ENCODE data around the gene CEP72. TPM values are rescaled to one million over a fixed set of nuclear protein-coding genes. Genes with fewer than 3 reads are reported as not detected.

The CEP72 gene
- total and polyA plus RNA-seq, 2 donors (not counting 1 experiment from before 2014, with no cell fraction given) = 7.7 to 32.9 TPM

GRCh38 chr5:607541-608428 is 4.4 kb upstream of the CEP72 start:
- Histone ChIP-seq H3K9me3 (ENCODE audit: control extremely low read depth in 1 of 3, control insufficient read depth in 2 of 3, insufficient read depth in 1 of 3, low read length in 2 of 3) (peaks cover 0 to 8% (median 0%) of the 10 kb centered on the region in 3 donors), H3K9ac (ENCODE audit: low read length) (no peak overlapping the region), H3K4me3 (ENCODE audit: control extremely low read depth in 1 of 5, extremely low read depth in 1 of 5, insufficient read depth in 1 of 5, low read depth in 2 of 5, low read length in 4 of 5) (no peak overlapping the region), H3K36me3 (replicated peaks in 1 of 2; ENCODE audit: control extremely low read depth in 1 of 2, control insufficient read depth in 1 of 2, extremely low read depth in 1 of 2, insufficient read depth in 2 of 2, low read length in 1 of 2) (no peaks in the 10 kb centered on the region), H4K20me1 (ENCODE audit: control insufficient read depth, insufficient read depth, low read length, poor library complexity, severe bottlenecking) (no peaks in the 10 kb centered on the region), H3K4me1 (ENCODE audit: control insufficient read depth in 2 of 2, insufficient read depth in 2 of 2, low read length in 2 of 2) (peaks cover 20 to 25% of the 10 kb centered on the region in 2 donors), H3K27ac (ENCODE audit: low read length in 2 of 2) (no peak overlapping the region), H2AFZ (ENCODE audit: insufficient read depth, low read depth, low read length, poor library complexity, severe bottlenecking) (no peak overlapping the region), H3K4me2 (replicated peaks; ENCODE audit: low read depth, low read length, poor library complexity, severe bottlenecking) (peak overlapping the region; percentile 62), H3K27me3 (replicated peaks in 1 of 4; ENCODE audit: control extremely low read depth in 1 of 4, control insufficient read depth in 3 of 4, insufficient read depth in 4 of 4, low read length in 3 of 4) (peaks cover 0 to 38% (median 5%) of the 10 kb centered on the region in 4 experiments), H3K79me2 (ENCODE audit: control insufficient read depth, insufficient read depth, low read length) (peaks cover 4% of the 10 kb centered on the region)
- peaks cover 18% of the 10 kb centered on the region for H3K27me3 Mint-ChIP-seq
- peak overlapping the region; percentile 56 for H3K4me3 Mint-ChIP-seq
- 48% methylated on average over 30 of the region's 37 CpGs for WGBS (ENCODE audit: insufficient coverage)
- peak; percentile 74 for DNase-seq
- ATAC-seq (ENCODE audit: low read depth) = peak; percentile 23
- CTCF ChIA-PET = no interaction called here
- no peaks in the 10 kb centered on the region for H3K9me3 Mint-ChIP-seq (ENCODE audit: insufficient read depth)
- POLR2A ChIA-PET = no interaction called here
- intact Hi-C loops (cut with micrococcal nuclease) = no loop called here
- peak overlapping the region; percentile 72 for H3K27ac Mint-ChIP-seq
- peaks cover 25% of the 10 kb centered on the region for H3K4me1 Mint-ChIP-seq
- TF ChIP-seq, protein P1, sequence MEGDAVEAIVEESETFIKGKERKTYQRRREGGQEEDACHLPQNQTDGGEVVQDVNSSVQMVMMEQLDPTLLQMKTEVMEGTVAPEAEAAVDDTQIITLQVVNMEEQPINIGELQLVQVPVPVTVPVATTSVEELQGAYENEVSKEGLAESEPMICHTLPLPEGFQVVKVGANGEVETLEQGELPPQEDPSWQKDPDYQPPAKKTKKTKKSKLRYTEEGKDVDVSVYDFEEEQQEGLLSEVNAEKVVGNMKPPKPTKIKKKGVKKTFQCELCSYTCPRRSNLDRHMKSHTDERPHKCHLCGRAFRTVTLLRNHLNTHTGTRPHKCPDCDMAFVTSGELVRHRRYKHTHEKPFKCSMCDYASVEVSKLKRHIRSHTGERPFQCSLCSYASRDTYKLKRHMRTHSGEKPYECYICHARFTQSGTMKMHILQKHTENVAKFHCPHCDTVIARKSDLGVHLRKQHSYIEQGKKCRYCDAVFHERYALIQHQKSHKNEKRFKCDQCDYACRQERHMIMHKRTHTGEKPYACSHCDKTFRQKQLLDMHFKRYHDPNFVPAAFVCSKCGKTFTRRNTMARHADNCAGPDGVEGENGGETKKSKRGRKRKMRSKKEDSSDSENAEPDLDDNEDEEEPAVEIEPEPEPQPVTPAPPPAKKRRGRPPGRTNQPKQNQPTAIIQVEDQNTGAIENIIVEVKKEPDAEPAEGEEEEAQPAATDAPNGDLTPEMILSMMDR (IDR thresholded peaks at IDR 0.05) = no peak
- TF ChIP-seq EZH2 (IDR thresholded peaks at IDR 0.05; ENCODE audit: borderline replicate concordance, insufficient read depth, low read depth, low read length, poor library complexity, severe bottlenecking) = no peak

All from B cell (primary cell).